Type B pancreatic cell (in vitro differentiated cells): ENCODE results near the gene SAMHD1. TPM values are rescaled to one million over a fixed set of nuclear protein-coding genes. Genes with fewer than 3 reads are reported as not detected.

Source experiments
- DNase-seq: peaks from one replicate; pipeline ENCODE4 v3.0.0; 2021; ENCODE audit warnings: mixed read lengths; ENCODE audit not compliant: unreplicated experiment; ENCODE audit errors: extremely low spot score
- H3K27ac Mint-ChIP-seq: 2 replicates; pipeline ENCODE4 v1.8.0; 2021; ENCODE audit warnings: mild to moderate bottlenecking, mixed read lengths
- H3K27me3 Mint-ChIP-seq: 2 replicates; pipeline ENCODE4 v1.8.0; 2021; ENCODE audit warnings: mixed read lengths
- H3K36me3 Mint-ChIP-seq: 2 replicates; pipeline ENCODE4 v1.8.0; 2021; ENCODE audit warnings: mixed read lengths
- H3K4me1 Mint-ChIP-seq: one replicate; pipeline ENCODE4 v1.8.0; 2021; ENCODE audit warnings: mixed read lengths; ENCODE audit not compliant: unreplicated experiment
- H3K4me3 Mint-ChIP-seq: 2 replicates; pipeline ENCODE4 v1.8.0; 2021; ENCODE audit warnings: mild to moderate bottlenecking, mixed read lengths
- H3K9me3 Mint-ChIP-seq: 2 replicates; pipeline ENCODE4 v1.8.0; 2021; ENCODE audit warnings: mixed read lengths
- total RNA-seq: library from RNA; stranded (reverse); gene quantifications from 2 replicates; pipeline ENCODE4 v1.2.1, GENCODE V29; 2021; ENCODE audit warnings: low replicate concordance
- TF ChIP-seq, protein P1 (sequence below): fragments of 200-600 bp; sonication (generic); conservative IDR thresholded peaks from 2 replicates; pipeline ENCODE4 v1.5.0; 2021; ENCODE audit warnings: antibody characterized with exemption, mild to moderate bottlenecking

SAMHD1 gene
- total RNA-seq, 1 donor from 2014 or later, result 33.4 TPM

DNA sequence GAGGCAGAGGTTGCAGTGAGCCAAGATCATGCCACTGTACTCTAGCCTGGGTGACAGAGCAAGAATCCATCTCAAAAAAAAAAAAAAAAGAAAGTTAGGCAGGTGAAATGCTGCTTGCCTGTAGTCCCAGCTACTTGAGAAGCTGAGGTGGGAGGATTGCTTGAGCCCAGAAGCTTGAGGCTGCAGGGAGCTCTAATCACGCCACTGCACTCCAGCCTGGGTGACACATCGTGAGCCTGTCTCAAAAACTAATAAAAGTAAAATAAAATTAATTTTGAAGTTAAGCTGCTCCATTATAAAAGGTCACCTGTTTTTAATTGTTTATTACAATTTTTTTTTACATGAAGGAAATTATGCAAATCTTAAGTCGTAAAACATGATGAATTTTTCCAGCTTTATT lies 23.2 kb upstream of the SAMHD1 start:
- Mint-ChIP-seq H3K27me3 (no peaks in the 10 kb centered on the region), H3K27ac (no peak overlapping the region), H3K36me3 (no peaks in the 10 kb centered on the region), H3K9me3 (no peaks in the 10 kb centered on the region), H3K4me1 (no peaks in the 10 kb centered on the region), H3K4me3 (no peak overlapping the region)
- TF ChIP-seq, protein P1, sequence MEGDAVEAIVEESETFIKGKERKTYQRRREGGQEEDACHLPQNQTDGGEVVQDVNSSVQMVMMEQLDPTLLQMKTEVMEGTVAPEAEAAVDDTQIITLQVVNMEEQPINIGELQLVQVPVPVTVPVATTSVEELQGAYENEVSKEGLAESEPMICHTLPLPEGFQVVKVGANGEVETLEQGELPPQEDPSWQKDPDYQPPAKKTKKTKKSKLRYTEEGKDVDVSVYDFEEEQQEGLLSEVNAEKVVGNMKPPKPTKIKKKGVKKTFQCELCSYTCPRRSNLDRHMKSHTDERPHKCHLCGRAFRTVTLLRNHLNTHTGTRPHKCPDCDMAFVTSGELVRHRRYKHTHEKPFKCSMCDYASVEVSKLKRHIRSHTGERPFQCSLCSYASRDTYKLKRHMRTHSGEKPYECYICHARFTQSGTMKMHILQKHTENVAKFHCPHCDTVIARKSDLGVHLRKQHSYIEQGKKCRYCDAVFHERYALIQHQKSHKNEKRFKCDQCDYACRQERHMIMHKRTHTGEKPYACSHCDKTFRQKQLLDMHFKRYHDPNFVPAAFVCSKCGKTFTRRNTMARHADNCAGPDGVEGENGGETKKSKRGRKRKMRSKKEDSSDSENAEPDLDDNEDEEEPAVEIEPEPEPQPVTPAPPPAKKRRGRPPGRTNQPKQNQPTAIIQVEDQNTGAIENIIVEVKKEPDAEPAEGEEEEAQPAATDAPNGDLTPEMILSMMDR, result no peak
- no peak for DNase-seq

DNA sequence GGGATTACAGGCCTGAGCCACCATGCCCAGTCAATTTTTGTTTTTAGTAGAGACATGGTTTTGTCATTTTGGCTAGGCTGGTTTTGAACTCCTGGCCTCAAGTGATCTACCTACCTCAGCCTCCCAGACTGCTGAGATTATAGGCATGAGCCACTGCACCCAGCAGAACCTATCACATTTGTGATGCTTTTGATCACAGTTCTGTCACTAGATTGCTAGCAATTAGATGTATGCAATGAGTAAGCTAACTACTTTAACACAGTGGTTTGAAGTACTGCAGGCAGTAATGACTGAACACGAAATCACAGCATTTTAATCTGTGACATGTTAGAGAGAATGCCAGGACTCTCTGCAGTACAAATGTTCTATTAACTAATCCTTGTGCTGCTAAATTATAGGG lies 19.6 kb upstream of the SAMHD1 start:
- H3K36me3 Mint-ChIP-seq, result no peaks in the 10 kb centered on the region
- no peaks in the 10 kb centered on the region for H3K27me3 Mint-ChIP-seq
- TF ChIP-seq, protein P1, result no peak
- no peak overlapping the region for H3K27ac Mint-ChIP-seq
- DNase-seq, result no peak
- peaks cover 5% of the 10 kb centered on the region for H3K4me1 Mint-ChIP-seq
- H3K4me3 Mint-ChIP-seq, result no peak overlapping the region
- H3K9me3 Mint-ChIP-seq, result no peaks in the 10 kb centered on the region

DNA sequence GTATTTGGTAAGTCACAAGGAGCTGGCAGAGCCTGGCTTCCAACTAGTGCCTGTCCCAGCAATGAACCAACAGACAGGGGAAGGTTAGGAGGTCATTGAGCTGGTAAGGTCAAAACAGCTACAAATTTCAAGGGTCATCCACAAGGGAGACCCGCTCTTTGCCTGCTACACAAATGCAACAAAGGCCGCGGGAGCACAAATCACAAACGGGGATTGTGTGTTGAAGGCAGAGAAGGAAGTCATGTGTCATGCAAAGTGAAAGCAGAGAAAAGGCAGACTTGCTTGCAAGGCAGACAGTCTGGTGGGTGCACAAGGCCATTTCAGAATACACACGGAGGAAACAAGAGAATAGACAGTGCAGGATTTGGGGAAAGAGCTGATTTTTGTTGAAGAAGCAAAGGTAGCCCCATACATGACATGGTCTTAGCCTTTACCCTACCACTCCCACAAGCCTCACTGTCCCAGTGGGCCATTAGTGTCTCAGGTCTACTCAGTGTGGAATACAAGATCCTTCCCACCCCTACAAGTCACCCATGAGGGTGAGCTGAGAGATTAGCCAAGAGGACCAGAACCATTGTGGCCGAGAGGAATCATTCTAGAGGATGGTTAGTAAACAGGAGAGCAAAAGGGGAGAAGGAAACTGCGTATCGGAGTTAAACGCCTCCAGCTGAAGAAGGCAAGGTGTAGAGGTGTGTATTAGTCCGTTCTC lies 18.1 kb upstream of the SAMHD1 start:
- H3K27ac Mint-ChIP-seq, result no peak overlapping the region
- TF ChIP-seq, protein P1, result no peak
- H3K4me3 Mint-ChIP-seq, result no peak overlapping the region
- no peaks in the 10 kb centered on the region for H3K9me3 Mint-ChIP-seq
- no peaks in the 10 kb centered on the region for H3K27me3 Mint-ChIP-seq
- no peaks in the 10 kb centered on the region for H3K36me3 Mint-ChIP-seq
- H3K4me1 Mint-ChIP-seq, result peaks cover 5% of the 10 kb centered on the region
- no peak for DNase-seq

DNA sequence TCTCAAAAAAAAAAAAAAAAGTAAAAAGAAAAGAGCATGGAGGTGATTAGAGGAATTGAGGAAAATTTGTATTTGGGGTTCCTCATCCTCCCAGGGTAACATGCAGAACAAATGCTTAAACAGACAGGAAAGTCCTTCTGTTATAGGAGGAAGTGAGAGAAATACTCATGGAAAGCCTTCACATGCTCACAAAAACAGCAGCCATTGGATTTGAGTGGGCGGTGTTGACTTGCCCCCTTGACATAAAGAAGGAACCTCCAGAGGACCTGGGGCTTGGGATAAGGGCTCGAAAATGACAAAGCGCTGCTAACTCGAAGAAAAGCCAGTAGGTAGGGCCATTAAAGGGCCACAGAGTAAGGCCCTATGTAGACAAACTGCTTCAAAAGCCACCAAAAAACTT lies 17.5 kb upstream of the SAMHD1 start:
- Mint-ChIP-seq H3K4me1 (peaks cover 5% of the 10 kb centered on the region), H3K27ac (no peak overlapping the region), H3K4me3 (no peak overlapping the region), H3K9me3 (no peaks in the 10 kb centered on the region), H3K27me3 (no peaks in the 10 kb centered on the region), H3K36me3 (no peaks in the 10 kb centered on the region)
- TF ChIP-seq, protein P1, result no peak
- DNase-seq, result no peak

DNA sequence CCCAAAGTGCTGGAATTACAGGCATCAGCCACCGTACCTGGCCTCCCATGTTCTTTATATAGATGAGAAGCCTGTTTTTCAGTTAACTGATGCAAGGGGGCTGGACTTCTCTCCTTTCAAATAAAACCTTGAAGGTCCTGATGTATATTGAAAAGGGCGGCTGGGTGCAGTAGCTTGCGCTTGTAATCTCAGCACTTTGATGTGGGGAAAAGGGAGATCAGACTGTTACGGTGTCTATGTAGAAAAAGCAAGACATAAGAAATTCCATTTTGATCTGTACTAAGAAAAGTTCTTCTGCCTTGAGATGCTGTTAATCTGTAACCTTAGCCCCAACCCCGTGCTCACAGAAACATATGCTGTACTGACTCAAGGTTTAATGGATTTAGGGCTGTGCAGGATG lies 16.1 kb upstream of the SAMHD1 start:
- no peaks in the 10 kb centered on the region for H3K9me3 Mint-ChIP-seq
- H3K27ac Mint-ChIP-seq, result no peak overlapping the region
- no peaks in the 10 kb centered on the region for H3K27me3 Mint-ChIP-seq
- no peak for DNase-seq
- peaks cover 5% of the 10 kb centered on the region for H3K4me1 Mint-ChIP-seq
- no peak overlapping the region for H3K4me3 Mint-ChIP-seq
- peaks cover 3% of the 10 kb centered on the region for H3K36me3 Mint-ChIP-seq
- TF ChIP-seq, protein P1, result no peak
